SH-SY5Y (cell line): Measurements from ENCODE around the gene CHTF18.

ENCODE experiments used
- GATA2 ChIP-seq: IDR thresholded peaks from 2 replicates; pipeline ENCODE4 v1.6.1; 2011; ENCODE audit warnings: mild to moderate bottlenecking, low read depth, low read length
- GATA3 ChIP-seq: IDR thresholded peaks from 2 replicates; pipeline ENCODE4 v1.6.1; 2011; ENCODE audit warnings: low read depth, mild to moderate bottlenecking, low read length, moderate library complexity

The CHTF18 gene

DNA sequence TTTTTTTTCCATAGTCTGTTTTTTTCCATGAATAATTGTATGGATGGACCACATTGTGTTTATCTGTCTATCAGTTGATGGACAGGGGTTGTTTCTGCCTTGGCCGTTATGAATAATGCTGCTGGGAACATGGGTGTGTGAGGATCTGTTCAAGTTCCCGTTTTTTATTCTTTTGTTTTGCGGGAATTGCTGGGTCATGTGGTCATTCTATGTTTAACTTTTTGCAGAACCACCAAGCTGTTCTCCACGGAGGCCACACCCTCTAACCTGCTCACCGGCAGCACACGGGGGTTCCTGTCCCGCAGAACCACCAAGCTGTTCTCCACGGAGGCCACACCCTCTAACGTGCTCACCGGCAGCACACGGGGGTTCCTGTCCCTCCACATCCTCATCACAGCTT, 33.8 kb upstream of the CHTF18 start:
- no peak for TF ChIP-seq GATA3
- TF ChIP-seq GATA2 = no peak

DNA sequence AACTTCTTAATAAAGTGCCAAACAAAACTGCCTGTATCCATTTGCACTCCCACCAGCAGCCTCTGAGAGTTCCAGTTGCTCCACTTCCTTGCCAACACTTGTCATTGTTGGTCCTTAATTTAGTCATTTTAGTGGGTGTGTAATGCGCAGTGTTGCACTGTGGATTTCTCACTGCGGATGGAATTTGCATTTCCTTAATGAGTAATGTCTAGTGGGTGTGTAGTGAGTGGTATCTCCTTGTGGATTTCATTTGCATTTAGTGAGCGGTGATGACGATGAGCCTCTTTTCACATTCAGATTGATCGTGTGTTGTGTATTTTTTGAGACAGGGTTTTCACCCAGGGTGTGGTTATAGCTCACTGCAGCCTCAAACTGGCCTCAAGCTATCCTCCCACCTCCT, 32.0 kb upstream of the CHTF18 start:
- TF ChIP-seq GATA3 (no peak), GATA2 (no peak)

DNA sequence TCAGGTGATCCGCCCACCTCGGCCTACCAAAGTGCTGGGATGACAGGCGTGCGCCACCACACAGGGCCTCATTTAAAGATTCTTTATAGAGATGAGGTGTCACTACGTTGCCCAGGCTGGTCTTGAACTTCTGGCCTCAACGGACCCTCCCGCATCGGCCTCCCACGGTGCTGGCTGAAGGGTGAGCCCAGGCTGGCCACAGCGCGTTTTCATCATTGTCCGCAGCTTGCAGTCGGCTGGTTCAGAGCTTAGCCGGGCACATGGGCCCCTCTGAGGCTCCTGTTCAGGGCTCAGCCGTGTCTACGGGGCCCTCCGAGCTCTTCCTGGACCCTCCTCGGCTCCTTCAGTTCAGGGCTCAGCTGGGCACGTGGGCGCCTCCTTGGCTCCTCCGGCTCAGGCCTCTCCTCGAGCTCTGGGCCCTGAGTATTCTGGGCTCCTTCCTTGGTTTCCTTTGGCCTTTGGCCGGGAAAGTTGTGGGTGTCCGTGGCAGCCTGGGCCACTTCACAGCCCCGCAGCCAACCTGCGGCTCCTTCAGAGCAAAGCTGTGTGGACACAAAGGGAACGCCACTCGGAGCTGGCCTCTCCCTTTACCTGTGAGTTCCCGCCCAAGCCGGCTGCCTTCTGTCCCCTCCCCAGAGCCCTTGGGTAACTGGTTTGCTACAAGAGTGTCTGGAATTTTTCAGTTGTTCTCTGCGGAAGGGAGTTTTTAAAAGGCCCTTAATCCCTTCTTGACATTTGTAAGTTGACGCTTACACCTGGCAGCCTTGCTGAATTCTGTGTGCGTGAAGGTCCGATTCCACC, 29.1 kb upstream of the CHTF18 start:
- TF ChIP-seq GATA3 (no peak), GATA2 (no peak)

DNA sequence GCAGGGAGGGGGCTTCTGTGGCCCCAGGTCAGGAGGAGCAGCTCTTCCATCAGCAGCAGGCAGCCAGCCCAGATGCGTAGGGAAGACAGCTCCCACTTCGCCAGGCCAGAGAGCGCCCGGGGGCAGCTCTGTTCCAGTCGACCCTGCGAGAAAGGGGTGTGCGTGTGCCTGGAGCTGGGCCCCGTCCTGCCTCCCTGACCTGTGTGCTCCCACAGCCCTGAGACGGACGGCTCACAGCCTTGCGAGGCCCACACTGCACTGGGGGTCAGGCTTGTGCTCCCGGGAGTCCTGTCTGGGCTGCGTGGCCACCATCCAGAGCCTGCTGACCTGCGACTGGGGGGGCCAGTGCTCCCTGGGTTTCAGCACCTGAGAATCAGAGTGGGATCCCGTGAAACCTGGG, 28.4 kb upstream of the CHTF18 start:
- TF ChIP-seq GATA2 (no peak), GATA3 (no peak)

DNA sequence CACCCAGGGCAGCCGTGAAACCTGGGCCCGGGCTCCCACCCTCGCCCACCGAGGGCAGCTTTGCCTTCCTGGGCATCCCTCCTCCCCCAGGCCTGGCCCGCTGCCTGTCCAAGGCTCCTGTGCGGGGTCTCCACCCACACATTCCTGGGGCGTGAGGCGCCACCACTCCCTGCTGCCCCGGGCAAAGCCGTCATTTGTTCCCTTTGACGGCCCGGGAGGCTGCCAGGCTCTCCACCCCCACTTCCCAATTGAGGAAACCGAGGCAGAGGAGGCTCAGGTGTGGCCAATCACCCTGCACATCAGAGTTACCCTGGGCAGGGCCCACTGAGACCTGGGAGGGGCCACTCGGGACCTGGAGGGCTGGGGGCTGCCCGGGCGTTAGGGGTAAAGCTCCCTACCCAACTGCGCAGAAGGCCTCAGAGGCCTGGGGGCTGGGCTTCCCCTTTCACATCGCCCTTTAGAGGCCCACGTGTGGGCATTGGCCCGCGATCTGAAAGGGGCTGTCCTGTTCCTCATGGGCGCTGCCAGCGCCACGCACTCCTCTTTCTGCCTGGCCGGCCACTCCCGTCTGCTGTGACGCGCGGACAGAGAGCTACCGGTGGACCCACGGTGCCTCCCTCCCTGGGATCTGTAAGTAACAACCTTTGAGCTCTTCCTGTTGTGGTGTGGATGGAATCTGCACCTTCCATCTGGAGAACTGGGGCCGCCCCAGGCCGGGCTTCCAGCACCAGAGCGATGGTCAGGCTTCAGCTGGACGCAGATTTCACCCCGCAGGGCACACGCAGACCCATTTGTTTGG, 27.7 kb upstream of the CHTF18 start, which contains the start of gene MSLN:
Gene MSLN (plus strand): TSS at position 190 of the 799 bp plus-strand sequence. CDS start 1,947 bp downstream, outside the sequence.
- no peak for TF ChIP-seq GATA2
- TF ChIP-seq GATA3 = no peak

DNA sequence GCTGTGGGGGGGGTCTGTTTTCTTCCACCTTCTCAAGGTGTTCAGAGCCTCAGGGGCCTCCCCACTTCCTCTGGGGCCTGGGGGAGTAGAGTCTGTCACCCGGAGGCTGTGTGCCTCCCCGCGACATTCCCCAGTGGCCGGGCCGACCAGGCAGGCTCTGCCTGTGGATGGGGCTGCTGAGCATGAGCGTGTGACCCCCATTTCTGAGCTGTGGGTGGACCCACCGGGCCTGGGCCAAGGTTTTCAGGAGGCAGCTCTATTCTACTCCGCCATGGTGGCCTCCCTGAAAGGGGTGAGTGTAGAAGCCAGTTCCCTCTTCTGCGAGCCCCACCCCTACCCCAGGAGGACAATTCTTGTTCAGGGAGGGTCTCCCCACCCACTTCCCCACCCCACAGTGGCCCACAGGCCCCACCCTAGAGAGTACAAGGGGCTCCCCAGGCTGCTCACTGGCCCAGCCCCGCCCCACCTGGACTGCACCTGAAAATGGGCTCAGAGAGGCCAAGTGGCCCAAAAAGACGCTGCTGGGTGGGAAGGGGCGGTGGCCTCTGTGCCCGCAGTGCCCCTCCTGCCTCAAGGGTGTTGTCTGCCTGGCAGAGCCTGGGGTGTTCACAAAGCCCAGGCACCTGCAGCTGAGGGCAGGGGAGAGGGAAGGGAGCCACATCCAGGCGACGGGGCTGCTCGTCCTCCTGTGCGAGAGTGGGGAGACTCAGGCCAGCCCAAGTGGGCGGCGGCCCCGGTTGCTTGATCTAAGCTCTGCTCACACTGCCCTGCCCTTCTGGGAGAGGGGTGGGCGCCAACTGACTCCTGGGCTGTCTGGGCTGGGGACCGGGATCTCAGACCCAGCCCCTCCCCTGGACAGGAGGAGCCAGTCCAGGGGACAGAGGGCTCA, 26.6 kb upstream of the CHTF18 start:
- TF ChIP-seq GATA2 (no peak), GATA3 (no peak)

DNA sequence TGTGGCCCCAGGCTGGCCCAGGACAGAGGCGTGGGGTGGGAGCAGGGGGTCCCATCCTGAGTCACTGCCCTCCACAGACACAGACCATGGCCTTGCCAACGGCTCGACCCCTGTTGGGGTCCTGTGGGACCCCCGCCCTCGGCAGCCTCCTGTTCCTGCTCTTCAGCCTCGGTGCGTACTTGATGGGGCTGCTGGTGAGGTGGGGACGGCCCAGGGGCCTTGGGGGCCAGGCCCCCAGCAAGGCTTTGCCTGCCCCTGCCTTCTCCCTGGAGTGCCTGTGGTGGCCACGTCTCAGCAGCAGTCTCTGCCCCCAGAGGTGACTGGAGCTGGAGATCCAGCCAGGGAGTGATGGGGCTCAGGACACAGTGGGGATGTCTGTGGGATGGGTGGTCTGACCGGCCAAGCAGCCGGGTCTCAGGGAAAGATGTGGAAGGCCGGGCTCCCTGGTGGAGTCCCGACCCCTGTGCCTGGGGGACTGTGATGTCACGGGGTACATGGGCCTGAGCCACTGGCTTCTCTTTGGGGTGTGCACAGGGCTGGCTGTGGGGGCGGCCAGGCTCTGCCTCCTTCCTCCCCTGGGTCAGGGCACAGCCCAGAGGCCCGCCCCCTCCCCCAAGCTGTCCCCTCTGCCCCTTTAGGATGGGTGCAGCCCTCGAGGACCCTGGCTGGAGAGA, 25.7 kb upstream of the CHTF18 start:
- TF ChIP-seq GATA3 = no peak
- no peak for TF ChIP-seq GATA2

DNA sequence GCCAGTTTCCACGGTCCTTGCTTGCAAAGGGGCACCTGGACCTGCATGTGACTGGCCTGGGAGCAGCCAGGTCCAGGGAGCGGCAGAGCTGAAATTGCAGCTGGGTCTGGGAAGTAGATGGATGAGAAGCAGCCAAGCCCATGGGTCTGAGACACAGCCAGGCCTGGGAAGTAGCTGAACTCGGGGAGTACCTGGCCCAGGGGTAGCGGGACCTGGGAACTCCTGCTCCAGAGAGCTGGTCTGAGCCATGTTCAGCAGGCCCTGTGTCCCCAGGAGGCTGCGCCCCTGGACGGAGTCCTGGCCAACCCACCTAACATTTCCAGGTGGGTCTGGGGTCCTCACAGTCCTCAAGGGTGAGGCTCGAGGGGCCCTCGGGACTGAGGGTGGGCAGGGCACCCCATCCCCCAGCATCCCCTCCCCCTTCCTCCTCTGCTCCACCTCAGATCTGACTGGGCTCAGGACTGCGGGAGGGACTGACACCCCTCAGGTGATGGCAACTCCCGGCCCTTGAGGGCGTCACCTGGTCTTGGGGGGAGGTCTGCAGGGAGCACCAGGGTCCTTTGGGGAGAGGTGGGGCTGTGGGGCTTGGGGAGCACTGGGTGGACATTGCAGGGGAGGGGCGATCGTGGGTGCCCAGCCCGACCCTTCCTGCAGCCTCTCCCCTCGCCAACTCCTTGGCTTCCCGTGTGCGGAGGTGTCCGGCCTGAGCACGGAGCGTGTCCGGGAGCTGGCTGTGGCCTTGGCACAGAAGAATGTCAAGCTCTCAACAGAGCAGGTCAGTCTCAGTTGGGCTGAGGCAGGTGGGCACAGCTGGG, 24.8 kb upstream of the CHTF18 start:
- no peak for TF ChIP-seq GATA3
- TF ChIP-seq GATA2 = no peak

DNA sequence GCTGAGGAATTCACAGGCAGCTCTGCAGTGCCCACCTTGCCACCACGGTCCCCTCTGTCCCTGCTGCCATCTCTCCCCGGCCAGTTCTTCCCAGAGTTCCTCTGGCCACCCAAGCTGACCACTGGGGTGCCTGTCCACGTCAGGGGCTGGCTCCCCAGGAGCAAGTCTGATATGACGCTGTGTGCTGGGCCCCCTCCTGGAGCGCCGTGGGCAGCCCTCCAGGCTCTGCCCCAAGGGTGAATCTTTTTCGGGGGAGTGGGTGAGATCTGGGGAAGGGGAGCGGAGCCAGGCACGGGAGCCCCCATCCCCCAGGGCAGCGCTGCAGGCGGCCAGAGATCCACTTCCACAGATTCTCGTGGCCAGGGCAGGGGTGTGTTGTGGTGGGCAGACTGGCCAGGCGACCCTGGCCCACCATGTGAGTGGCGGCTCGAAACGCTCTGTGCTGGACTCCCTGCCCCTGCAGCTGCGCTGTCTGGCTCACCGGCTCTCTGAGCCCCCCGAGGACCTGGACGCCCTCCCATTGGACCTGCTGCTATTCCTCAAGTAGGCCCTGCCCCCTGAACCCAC, 24.2 kb upstream of the CHTF18 start:
- no peak for TF ChIP-seq GATA3
- TF ChIP-seq GATA2 = no peak

DNA sequence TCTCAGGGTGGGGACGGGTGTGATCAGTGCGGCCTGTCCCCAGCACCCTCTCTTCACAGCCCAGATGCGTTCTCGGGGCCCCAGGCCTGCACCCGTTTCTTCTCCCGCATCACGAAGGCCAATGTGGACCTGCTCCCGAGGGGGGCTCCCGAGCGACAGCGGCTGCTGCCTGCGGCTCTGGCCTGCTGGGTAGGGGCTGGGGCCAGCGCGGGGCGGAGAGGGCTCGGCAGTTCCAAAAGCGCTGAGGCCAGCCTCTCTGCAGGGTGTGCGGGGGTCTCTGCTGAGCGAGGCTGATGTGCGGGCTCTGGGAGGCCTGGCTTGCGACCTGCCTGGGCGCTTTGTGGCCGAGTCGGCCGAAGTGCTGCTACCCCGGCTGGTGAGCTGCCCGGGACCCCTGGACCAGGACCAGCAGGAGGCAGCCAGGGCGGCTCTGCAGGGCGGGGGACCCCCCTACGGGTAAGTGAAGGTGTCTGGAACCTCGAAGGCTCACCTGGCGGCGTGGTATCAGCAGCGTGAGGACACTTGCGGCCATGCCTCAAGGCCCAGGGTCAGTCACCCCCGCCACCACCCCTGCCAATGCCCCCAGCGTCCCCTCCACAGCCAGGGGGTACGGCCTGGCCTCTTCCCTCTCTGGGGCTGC, 23.5 kb upstream of the CHTF18 start:
- TF ChIP-seq GATA2 = no peak
- TF ChIP-seq GATA3 = no peak

DNA sequence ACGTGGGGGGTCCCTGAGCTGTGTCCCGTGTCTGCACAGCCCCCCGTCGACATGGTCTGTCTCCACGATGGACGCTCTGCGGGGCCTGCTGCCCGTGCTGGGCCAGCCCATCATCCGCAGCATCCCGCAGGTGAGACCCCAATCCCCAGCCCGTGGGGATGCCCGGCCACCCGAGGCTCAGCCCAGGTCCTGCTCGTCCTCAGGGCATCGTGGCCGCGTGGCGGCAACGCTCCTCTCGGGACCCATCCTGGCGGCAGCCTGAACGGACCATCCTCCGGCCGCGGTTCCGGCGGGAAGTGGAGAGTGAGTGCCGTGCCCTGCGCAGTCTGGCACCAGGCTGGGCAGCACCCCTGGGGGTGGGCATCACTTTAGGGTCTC, 22.9 kb upstream of the CHTF18 start:
- TF ChIP-seq GATA3 = no peak
- no peak for TF ChIP-seq GATA2
